NCI-H82 (cell line): ENCODE measurements around the gene MYOM1.
A peak's percentile ranks its signal among the peaks of the same experiment; 100 is the strongest.

Source experiments
- DNase-seq: peaks from one replicate; lab custom pipeline; 2025; lab: John Stamatoyannopoulos, UW

The MYOM1 gene

GRCh38 chr18:3219631-3220335, at the start of gene MYOM1:
Gene MYOM1, minus strand, starts transcription at chr18:3219968. Its CDS starts 4,745 bp downstream, at chr18:3215223.
- DNase-seq = no peak

GRCh38 chr18:3269241-3269913, 49.6 kb upstream of the MYOM1 start:
- no peak for DNase-seq

GRCh38 chr18:3268306-3268705, 48.5 kb upstream of the MYOM1 start:
- DNase-seq = no peak

- DNase-seq = no peak
Measured at GRCh38 chr18:3266062-3266608, 46.4 kb upstream of the MYOM1 start.

GRCh38 chr18:3265564-3266033, 45.8 kb upstream of the MYOM1 start:
- no peak for DNase-seq

GRCh38 chr18:3264362-3264761, 44.6 kb upstream of the MYOM1 start:
- no peak for DNase-seq

- no peak for DNase-seq
Measured at GRCh38 chr18:3263132-3263700, 43.4 kb upstream of the MYOM1 start.

GRCh38 chr18:3262234-3263131, 42.7 kb upstream of the MYOM1 start:
- DNase-seq = peak; percentile 41

GRCh38 chr18:3261373-3262233, 41.8 kb upstream of the MYOM1 start, which contains the start of gene MYL12B:
Gene MYL12B, plus strand, starts transcription at chr18:3262133. Its CDS starts 10,766 bp downstream, at chr18:3272899.
- peak; percentile 85 for DNase-seq

GRCh38 chr18:3260995-3261372, 41.2 kb upstream of the MYOM1 start:
- DNase-seq = peak; percentile 31

GRCh38 chr18:3257627-3258120, 37.9 kb upstream of the MYOM1 start:
- no peak for DNase-seq

- DNase-seq = no peak
Measured at GRCh38 chr18:3256693-3257626, 37.2 kb upstream of the MYOM1 start.

GRCh38 chr18:3255611-3256165, 35.9 kb upstream of the MYOM1 start:
- no peak for DNase-seq

- DNase-seq = no peak
Measured at GRCh38 chr18:3254725-3255124, 35.0 kb upstream of the MYOM1 start.

GRCh38 chr18:3252843-3253242, 33.1 kb upstream of the MYOM1 start:
- DNase-seq = no peak

GRCh38 chr18:3251963-3252277, 32.2 kb upstream of the MYOM1 start:
- DNase-seq = no peak

- DNase-seq = no peak
Measured at GRCh38 chr18:3251249-3251962, 31.6 kb upstream of the MYOM1 start.

- no peak for DNase-seq
Measured at GRCh38 chr18:3250237-3251107, 30.7 kb upstream of the MYOM1 start.
